HG02798 (cell line): ENCODE data around the gene LGR6.
A peak's percentile ranks its signal among the peaks of the same experiment; 100 is the strongest.
"Not testable (repeated sequence)": the region's sequence is repeated elsewhere in the genome, so short reads cannot be mapped to it uniquely, and the experiment has no call there.

ENCODE experiments used
- ATAC-seq: cut with Tn5 transposase; IDR thresholded peaks from one replicate; pipeline ENCODE4 v1.9.1; 2021; ENCODE audit warnings: mild to moderate bottlenecking; ENCODE audit not compliant: unreplicated experiment, poor library complexity

Gene LGR6

GRCh38 chr1:202237052-202237451 lies 43.5 kb downstream of the LGR6 start:
- peak; percentile 49 for ATAC-seq

GRCh38 chr1:202238914-202239313 lies 45.3 kb downstream of the LGR6 start:
- ATAC-seq, result no peak

GRCh38 chr1:202240226-202240625 lies 46.6 kb downstream of the LGR6 start:
- not testable (repeated sequence) for ATAC-seq

- ATAC-seq, result no peak
Measured at GRCh38 chr1:202240956-202241355, 47.4 kb downstream of the LGR6 start.

GRCh38 chr1:202241376-202242079 lies 47.9 kb downstream of the LGR6 start:
- ATAC-seq, result no peak

GRCh38 chr1:202242080-202242419 lies 48.5 kb downstream of the LGR6 start:
- ATAC-seq, result no peak

GRCh38 chr1:202243006-202243405 lies 49.4 kb downstream of the LGR6 start:
- no peak for ATAC-seq

GRCh38 chr1:202244841-202245261 lies 51.3 kb downstream of the LGR6 start:
- no peak for ATAC-seq

GRCh38 chr1:202245391-202245790 lies 51.8 kb downstream of the LGR6 start:
- ATAC-seq, result no peak

- ATAC-seq, result no peak
Measured at GRCh38 chr1:202247104-202247503, 53.5 kb downstream of the LGR6 start.

- ATAC-seq, result no peak
Measured at GRCh38 chr1:202247837-202248795, 54.5 kb downstream of the LGR6 start.

GRCh38 chr1:202248861-202249260 lies 55.3 kb downstream of the LGR6 start:
- ATAC-seq, result no peak

- ATAC-seq, result no peak
Measured at GRCh38 chr1:202249436-202249835, 55.8 kb downstream of the LGR6 start.

GRCh38 chr1:202249846-202250245 lies 56.2 kb downstream of the LGR6 start:
- no peak for ATAC-seq

GRCh38 chr1:202250982-202251381 lies 57.4 kb downstream of the LGR6 start:
- ATAC-seq, result no peak

GRCh38 chr1:202251424-202252256 lies 58.0 kb downstream of the LGR6 start:
- ATAC-seq, result no peak

GRCh38 chr1:202252271-202252670 lies 58.7 kb downstream of the LGR6 start:
- ATAC-seq, result no peak

- ATAC-seq, result no peak
Measured at GRCh38 chr1:202254454-202255252, 61.1 kb downstream of the LGR6 start.

GRCh38 chr1:202255343-202255742 lies 61.7 kb downstream of the LGR6 start:
- no peak for ATAC-seq

GRCh38 chr1:202259705-202260104 lies 66.1 kb downstream of the LGR6 start:
- ATAC-seq, result no peak
